T follicular helper cell (primary cell): ENCODE results near the gene CD22.

Experiments
- DNase-seq: peaks from one replicate; pipeline ENCODE4 v3.0.0-alpha.2; 2020; ENCODE audit warnings: low read depth

Gene CD22

GRCh38 chr19:35388277-35389054 lies 59.5 kb downstream of the CD22 start:
- no peak for DNase-seq

- no peak for DNase-seq
Observed at GRCh38 chr19:35389192-35389861, 60.3 kb downstream of the CD22 start.

- DNase-seq: no peak
Observed at GRCh38 chr19:35392742-35393715, 64.0 kb downstream of the CD22 start.

GRCh38 chr19:35395382-35396199 lies 66.6 kb downstream of the CD22 start:
- DNase-seq: no peak

GRCh38 chr19:35396240-35396885 lies 67.4 kb downstream of the CD22 start:
- no peak for DNase-seq
